Left forelimb (tissue), 1 donor: ENCODE measurements around the gene SCARF1.
"Not testable (repeated sequence)": the region's sequence is repeated elsewhere in the genome, so short reads cannot be mapped to it uniquely, and the experiment has no call there.

Experiments
- DNase-seq: peaks from one replicate; pipeline ENCODE4 v3.0.0-alpha.2; 2018; ENCODE audit warnings: low spot score

SCARF1 gene

GRCh38 chr17:1645207-1646171 is at the start of gene SCARF1:
TSS of gene SCARF1 (minus strand) at chr17:1645732. CDS start at chr17:1645697, 35 bp downstream.
- DNase-seq: no peak

GRCh38 chr17:1693339-1693738 is 47.8 kb upstream of the SCARF1 start:
- DNase-seq: no peak

GRCh38 chr17:1690544-1691221 is 45.2 kb upstream of the SCARF1 start:
- no peak for DNase-seq

GRCh38 chr17:1688405-1688804 is 42.9 kb upstream of the SCARF1 start:
- not testable (repeated sequence) for DNase-seq

- no peak for DNase-seq
Measured at GRCh38 chr17:1686086-1686485, 40.6 kb upstream of the SCARF1 start.

- peak; percentile 97 for DNase-seq
Measured at GRCh38 chr17:1684378-1685189, 39.1 kb upstream of the SCARF1 start, which contains the start of gene PRPF8. TSS of gene PRPF8 (minus strand) at chr17:1684867. CDS start at chr17:1684571, 296 bp downstream.

- no peak for DNase-seq
Measured at GRCh38 chr17:1683459-1683858, 37.9 kb upstream of the SCARF1 start.

GRCh38 chr17:1676401-1676800 is 30.9 kb upstream of the SCARF1 start:
- DNase-seq: no peak

GRCh38 chr17:1673041-1673785 is 27.7 kb upstream of the SCARF1 start:
- DNase-seq: no peak

GRCh38 chr17:1663934-1664333 is 18.4 kb upstream of the SCARF1 start:
- not testable (repeated sequence) for DNase-seq

GRCh38 chr17:1661045-1661444 is 15.5 kb upstream of the SCARF1 start:
- no peak for DNase-seq

- DNase-seq: no peak
Measured at GRCh38 chr17:1658100-1658499, 12.6 kb upstream of the SCARF1 start.

GRCh38 chr17:1653735-1654134 is 8.2 kb upstream of the SCARF1 start:
- no peak for DNase-seq

- DNase-seq: not testable (repeated sequence)
Measured at GRCh38 chr17:1652794-1653193, 7.3 kb upstream of the SCARF1 start.

- no peak for DNase-seq
Measured at GRCh38 chr17:1651559-1651844, 6.0 kb upstream of the SCARF1 start.

- no peak for DNase-seq
Measured at GRCh38 chr17:1650731-1651558, 5.4 kb upstream of the SCARF1 start.

GRCh38 chr17:1649844-1650501 is 4.4 kb upstream of the SCARF1 start, which contains the start of gene RILP:
TSS of gene RILP (minus strand) at chr17:1649866. CDS start at chr17:1649804, 62 bp downstream.
- DNase-seq: no peak

GRCh38 chr17:1648963-1649843 is 3.7 kb upstream of the SCARF1 start:
- DNase-seq: peak; percentile 94
